GM20431 (cell line): Measurements from ENCODE around the gene ANOS1.
"Not testable (repeated sequence)": the region's sequence is repeated elsewhere in the genome, so short reads cannot be mapped to it uniquely, and the experiment has no call there.

Source experiments
- in situ Hi-C: fragments of 300-500 bp; cut with MseI, MboI; formaldehyde crosslinking; loops from one replicate; pipeline ENCODE4 v1.15.0; 2020; ENCODE audit warnings: low sequenced_read_pairs; ENCODE audit not compliant: unreplicated experiment

Gene ANOS1

GRCh38 chrX:8636497-8636896 is 95.4 kb downstream of the ANOS1 start:
- in situ Hi-C loops = no loop called here

DNA sequence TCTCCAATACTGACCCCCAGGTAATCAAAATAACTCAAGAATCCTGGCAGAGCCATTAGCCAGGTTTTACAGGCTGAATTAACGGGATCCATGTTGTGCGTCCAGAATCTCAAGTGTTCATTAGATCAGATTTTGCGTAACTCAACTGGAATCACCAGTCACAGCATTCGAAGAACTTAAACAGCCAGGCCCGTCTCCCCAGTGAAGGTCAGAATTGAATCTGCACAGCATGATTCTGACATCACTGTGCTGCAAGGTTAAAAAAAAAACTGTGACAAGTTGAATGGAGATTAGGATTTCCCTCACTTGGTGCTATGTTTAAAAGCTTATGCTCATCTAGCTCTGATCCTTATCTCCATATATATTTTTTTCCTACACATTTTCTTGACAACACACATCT is 96.1 kb downstream of the ANOS1 start:
- in situ Hi-C loops = no loop called here

- in situ Hi-C loops = no loop called here
Observed at GRCh38 chrX:8632924-8633323, 99.0 kb downstream of the ANOS1 start.

GRCh38 chrX:8629871-8630270 is 102.1 kb downstream of the ANOS1 start:
- in situ Hi-C loops = no loop called here

DNA sequence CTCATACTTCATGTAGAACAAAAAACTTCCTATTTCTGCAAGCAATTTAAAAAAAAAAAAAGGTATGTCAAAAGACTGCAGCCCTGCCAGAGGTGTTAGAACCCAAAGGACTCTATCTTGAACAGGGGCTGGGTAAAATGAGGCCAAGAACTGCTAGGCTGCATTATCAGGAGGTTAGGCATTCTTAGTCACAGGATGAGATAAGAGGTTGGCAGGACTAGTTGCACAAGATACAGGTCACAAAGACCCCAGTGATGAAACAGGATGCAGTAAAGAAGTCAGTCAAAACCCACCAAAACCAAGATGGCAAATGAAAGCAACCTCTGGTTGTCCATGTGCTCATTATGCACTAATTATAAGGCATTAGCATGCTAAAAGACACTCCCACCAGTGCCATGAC is 104.1 kb downstream of the ANOS1 start:
- in situ Hi-C loops = no loop called here

DNA sequence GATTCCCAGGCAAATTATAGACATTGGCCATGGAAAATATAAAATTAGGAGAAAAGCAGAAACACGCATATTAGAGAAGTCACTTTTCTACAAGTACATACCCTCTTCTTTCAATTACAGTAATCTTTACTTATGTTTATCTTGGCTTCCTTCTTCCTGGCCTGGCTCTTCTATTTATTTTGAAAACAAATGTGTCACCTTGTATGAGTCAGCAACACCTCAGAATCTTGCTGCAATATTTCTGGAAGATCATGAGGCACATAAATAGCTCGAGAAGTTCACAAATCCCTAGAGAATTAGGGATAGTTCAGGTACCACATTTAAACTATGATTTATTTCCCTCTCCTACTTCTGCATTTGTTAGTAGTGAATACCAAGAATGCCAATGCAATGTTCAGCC is 124.6 kb downstream of the ANOS1 start:
- in situ Hi-C loops = no loop called here

DNA sequence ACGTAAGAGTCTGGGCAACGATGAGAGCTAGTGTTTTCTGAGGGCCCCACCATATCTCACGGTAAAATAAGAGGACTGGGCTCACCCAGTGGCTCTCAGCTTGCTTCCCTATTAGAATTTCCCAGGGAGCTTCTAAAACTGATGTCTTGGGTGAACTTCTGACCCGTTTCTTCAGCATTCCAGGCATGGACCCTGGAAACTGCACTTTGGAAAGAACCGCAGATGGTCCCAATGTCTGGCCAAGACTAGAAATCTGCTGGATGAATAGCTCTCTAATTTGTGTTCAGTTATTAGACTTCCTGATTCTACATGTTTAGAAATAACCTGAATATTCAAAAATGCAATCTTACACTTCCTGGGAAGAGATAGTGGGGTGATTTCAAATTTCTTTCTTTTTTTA is 127.8 kb downstream of the ANOS1 start:
- in situ Hi-C loops = no loop called here

DNA sequence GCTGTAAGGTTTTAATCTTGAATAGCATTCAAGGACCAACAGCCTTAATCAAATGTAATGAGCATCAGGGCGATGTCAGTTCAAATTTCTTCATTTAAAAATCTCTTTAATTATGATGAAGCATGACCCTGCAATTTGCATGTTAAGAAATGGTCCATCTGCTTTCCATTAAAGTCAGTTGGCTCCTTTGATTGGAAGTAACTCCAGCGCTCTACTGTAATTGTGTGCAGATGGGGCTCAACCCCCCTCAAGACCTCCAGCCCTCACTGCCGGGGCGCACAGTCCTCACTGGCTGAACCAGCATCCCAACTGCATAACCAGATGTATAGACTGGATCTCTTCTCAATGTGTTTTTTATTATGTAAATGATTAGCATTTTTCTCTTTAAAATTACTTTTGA is 140.4 kb downstream of the ANOS1 start:
- in situ Hi-C loops = no loop called here

DNA sequence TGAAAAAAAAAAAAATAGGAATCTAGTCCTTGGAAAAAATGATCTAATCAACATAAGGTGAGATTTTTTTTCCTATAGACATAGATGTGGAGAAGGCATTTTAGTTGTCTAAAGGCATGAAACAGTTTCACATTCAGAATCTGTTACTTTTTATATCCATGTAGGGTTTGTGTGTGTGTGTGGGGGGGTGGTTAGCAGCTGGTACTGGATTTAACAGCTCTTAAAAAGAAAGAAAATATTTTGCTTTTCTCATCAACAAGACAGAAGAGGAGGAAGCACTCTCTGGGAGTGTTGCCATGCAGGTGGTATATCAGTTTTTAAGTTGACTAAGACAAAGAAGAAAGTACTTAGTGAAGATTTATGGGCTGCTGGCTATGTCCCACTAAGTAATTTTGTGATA is 145.0 kb downstream of the ANOS1 start:
- in situ Hi-C loops = no loop called here

DNA sequence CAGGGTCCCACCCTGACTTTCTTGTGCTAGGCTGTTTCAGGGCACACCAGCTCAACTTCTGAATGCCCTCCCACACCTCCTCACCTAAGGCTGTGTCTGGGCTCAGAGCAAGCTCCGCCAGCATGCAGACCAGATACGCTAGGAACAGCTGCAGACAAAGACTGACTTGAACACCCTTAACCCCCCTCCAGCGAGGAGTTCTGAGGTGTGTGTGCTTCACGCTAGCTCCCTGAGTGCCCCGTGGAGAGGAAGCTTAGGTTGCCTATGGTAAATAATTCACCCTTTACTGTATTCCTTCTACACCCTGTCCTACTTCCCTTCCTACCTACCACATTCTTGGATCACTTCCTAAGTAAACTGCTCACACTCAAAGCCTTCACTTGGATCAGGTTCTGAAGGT is 152.3 kb downstream of the ANOS1 start:
- in situ Hi-C loops = no loop called here

GRCh38 chrX:8576821-8577220 is 155.1 kb downstream of the ANOS1 start:
- in situ Hi-C loops = no loop called here

GRCh38 chrX:8565729-8566128 is 166.2 kb downstream of the ANOS1 start:
- in situ Hi-C loops = no loop called here

DNA sequence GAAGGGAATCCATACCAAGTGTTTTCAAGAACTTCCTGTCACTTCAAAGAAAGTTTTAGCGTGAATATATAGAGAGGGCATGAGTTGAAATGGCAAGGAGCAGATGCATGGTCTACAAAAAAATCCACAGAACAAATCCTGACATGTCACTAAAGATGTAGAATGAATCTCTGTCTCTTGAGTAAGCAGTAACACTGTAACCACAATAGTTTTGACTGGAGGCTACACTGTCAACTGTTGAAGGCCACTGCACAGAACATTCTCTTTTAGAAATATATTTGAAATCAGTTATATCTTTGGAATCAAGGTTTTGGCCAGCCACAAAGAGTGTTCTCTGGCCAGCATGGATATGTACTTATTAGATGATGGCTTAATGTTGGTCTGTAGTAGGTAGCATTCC is 183.5 kb downstream of the ANOS1 start:
- in situ Hi-C loops = no loop called here

GRCh38 chrX:8546715-8547114 is 185.2 kb downstream of the ANOS1 start:
- in situ Hi-C loops = no loop called here

DNA sequence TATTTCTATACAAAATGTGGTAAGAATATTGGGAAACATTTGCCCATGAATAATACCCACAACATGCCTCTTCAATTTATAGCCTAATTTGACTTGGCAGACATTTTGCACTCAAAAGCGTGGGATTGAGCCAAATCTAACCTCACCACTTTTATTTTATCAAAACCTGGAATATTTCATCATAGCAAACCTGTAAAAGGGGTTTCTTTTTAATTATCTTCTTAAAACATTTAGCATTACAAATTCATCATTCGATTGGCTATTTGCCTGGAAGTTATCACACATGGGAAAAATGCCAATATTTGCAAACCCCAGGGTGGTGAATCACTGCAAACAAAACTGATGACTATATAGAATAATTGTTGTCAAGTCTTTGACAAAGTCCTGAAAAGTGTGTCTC is 211.1 kb downstream of the ANOS1 start:
- in situ Hi-C loops = no loop called here

DNA sequence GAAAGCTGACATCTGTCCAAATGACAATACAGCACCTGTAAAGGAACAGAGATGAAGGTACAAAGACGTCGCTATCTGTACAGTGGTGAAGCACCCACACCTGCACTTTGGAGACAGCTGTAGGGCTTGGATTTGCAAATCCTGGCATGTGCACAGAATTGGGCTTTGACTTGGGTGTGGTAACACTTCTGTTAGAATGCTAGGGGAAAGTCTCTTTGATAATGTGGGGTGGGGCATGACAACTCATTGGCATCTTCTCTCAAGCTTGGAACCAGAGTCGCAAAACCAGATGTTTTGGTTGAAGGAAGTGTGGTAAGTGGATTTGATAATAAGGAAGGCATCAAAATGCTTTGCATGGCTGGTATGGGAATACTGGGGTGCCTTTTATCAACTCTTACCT is 211.8 kb downstream of the ANOS1 start:
- in situ Hi-C loops = no loop called here

DNA sequence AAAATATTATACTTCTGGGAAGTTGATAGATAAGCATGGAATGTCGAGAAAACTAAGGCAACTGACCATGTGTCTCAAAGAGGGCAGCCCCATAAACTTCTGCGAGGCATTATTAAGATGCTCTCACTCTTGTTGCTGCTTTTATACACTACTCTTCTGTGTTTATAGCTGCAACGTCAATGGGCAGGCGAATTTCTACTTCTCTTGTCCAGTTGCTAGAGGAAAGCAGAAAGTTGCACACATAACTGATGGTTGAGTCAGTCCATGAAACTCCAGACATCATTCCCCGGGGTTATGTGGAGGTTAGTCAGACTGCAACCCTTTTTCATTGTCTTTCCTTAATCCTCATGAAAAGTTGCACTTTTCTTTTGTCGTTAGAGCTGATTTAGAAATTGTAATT is 227.5 kb downstream of the ANOS1 start:
- in situ Hi-C loops = no loop called here

DNA sequence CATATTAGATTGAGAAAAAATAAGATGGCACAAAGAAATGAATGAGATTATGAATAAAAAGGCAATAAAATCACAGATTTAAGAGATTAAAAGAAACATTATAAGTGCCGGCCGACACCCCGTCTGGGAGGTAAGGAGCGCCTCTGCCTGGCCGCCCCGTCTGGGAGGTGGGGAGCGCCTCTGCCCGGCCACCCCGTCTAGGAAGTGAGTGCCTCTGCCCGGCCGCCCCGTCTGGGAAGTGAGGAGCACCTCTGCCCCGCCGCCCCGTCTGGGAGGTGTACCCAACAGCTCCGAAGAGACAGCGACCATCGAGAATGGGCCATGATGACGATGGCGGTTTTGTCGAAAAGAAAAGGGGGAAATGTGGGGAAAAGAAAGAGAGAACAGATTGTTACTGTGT is 229.8 kb downstream of the ANOS1 start:
- in situ Hi-C loops = not testable (repeated sequence)

DNA sequence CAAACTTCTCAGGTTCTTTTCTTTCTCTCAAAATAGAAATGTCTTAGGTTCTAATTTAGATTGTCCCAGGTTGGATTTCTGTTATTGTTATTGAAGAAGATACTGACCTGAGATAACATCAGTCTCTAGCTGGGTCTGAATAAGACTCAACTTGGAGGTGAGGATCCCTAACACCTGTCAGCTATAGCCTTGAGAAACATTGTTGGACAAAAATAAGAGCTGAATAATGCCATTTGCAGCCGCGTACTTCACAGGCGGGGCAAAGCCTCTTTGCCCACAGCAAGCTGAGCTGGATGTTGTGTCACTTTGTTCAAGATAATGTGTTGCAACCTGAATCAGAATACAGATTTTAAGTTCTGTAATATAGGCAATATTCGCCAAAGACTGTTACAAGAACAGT is 231.7 kb downstream of the ANOS1 start:
- in situ Hi-C loops = no loop called here

DNA sequence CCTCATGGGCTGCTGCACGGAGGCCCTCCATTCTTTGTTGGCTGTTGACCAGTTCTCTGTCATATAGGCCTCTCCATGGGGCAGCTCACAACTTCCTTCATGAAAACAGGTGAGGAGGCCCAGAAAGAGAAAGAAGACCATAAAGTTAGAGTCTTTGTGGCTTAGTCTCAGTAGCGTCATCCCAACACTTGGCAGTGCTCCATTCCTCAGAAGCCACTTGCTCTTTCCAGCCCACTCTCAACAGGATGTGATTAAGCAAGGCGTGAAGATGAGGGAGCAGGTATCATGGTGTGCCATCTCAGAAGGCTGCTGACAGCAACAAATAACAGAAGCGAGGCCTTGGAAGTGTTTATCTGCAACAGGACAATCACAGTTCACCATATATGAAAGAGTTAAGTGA is 236.9 kb downstream of the ANOS1 start:
- in situ Hi-C loops = not testable (repeated sequence)

GRCh38 chrX:8484360-8484949 is 247.5 kb downstream of the ANOS1 start:
- in situ Hi-C loops = no loop called here
